Esophagus squamous epithelium (tissue), 5 donors: ENCODE measurements around the gene HACD2. TPM values are rescaled to one million over a fixed set of nuclear protein-coding genes. Genes with fewer than 3 reads are reported as not detected.

Experiments used
- DNase-seq: peaks from one replicate; lab custom pipeline; 2025; lab: John Stamatoyannopoulos, UW
- H3K27ac ChIP-seq, 4 donors: fragments of 200-600 bp; sonication (generic); one replicate each; pipeline ENCODE4 v1.5.1; 2016 to 2019; ENCODE audit warnings: mild to moderate bottlenecking in 1 of 4
- H3K27me3 ChIP-seq, 4 donors: fragments of 200-600 bp; sonication (generic); 1 replicate in 3 of 4; 2 replicates in 1 of 4; pipeline versions ENCODE4 v1.5.1 to v1.6.0; 2017 to 2021; ENCODE audit warnings: antibody characterized with exemption in 1 of 4
- H3K36me3 ChIP-seq, 3 donors: fragments of 200-600 bp; sonication (generic); one replicate each; pipeline ENCODE4 v1.5.1; 2016 to 2019
- H3K4me1 ChIP-seq, 3 donors: fragments of 200-600 bp; sonication (generic); one replicate each; pipeline ENCODE4 v1.5.1; 2017 to 2019
- H3K4me3 ChIP-seq, 4 donors: fragments of 200-600 bp; sonication (generic); 1 replicate in 3 of 4; 2 replicates in 1 of 4; pipeline ENCODE4 v1.5.1; 2016 to 2019; ENCODE audit warnings: mild to moderate bottlenecking in 2 of 4, moderate library complexity in 1 of 4
- H3K9me3 ChIP-seq, 3 donors: fragments of 200-600 bp; sonication (generic); one replicate each; pipeline ENCODE4 v1.5.1; 2016 to 2019
- CTCF ChIP-seq, 6 experiments: fragments of 450-650 bp in 4 of 6; fragments of 200-600 bp in 2 of 6; sonication (generic) in 2 of 6; IDR thresholded peaks; one replicate each; pipeline ENCODE4 v1.5.1; 2016 to 2019; ENCODE audit warnings: antibody characterized with exemption in 6 of 6, mild to moderate bottlenecking in 4 of 6, moderate library complexity in 4 of 6
- POLR2A ChIP-seq, 4 donors: fragments of 450-650 bp; IDR thresholded peaks; one replicate each; pipeline ENCODE4 v1.6.1; 2017; ENCODE audit warnings: antibody characterized with exemption in 4 of 4, mild to moderate bottlenecking in 4 of 4, moderate library complexity in 3 of 4
- WGBS, 2 donors: methylation state at CpG; one replicate each; pipeline ENCODE4 v1.1.5; 2018; 5-methylcytosine and 5-hydroxymethylcytosine counted together
- intact Hi-C: fragments of 100-400 bp; cut with DNase I; formaldehyde crosslinking; loops from one replicate; pipeline ENCODE4 v1.15.0; 2022
- total RNA-seq, 4 donors: library from RNA; depleted of rRNA; stranded (reverse); fragments of >200 nt; gene quantifications; one replicate each; pipeline ENCODE4 v1.1.0, GENCODE V29; 2016
- donor health status: DM: yes; HTN: yes; CAD: no.

Gene HACD2
- total RNA-seq, 4 donors from 2014 or later = 28.4 to 46.6 (median 34.9) TPM

- intact Hi-C loops = no loop called here
- peak overlapping the region in 3 of 4 donors; percentile 6 to 27 (median 25) for H3K27ac ChIP-seq
- H3K4me3 ChIP-seq = no peak overlapping the region
- WGBS, 2 donors = 79 to 81% methylated on average over 1 of the region's 1 CpG
- no peaks in the 10 kb centered on the region for H3K27me3 ChIP-seq
- peaks cover 13 to 70% (median 20%) of the 10 kb centered on the region in 3 donors for H3K4me1 ChIP-seq
- no peak for TF ChIP-seq POLR2A (IDR thresholded peaks at IDR 0.05)
- DNase-seq = no peak
- H3K36me3 ChIP-seq = peaks cover 0 to 39% (median 0%) of the 10 kb centered on the region in 3 donors
- no peaks in the 10 kb centered on the region for H3K9me3 ChIP-seq
Measured at GRCh38 chr3:123624302-123624701, 39.4 kb upstream of the HACD2 start.

GRCh38 chr3:123623346-123623880 is 38.6 kb upstream of the HACD2 start:
- intact Hi-C loops = no loop called here
- peak overlapping the region in 3 of 4 donors; percentile 6 to 83 (median 76) for H3K27ac ChIP-seq
- peaks cover 18 to 70% (median 27%) of the 10 kb centered on the region in 3 donors for H3K4me1 ChIP-seq
- H3K4me3 ChIP-seq = no peak overlapping the region
- TF ChIP-seq POLR2A (IDR thresholded peaks at IDR 0.05) (no peak), CTCF (IDR thresholded peaks at IDR 0.05) (no peak)
- DNase-seq = no peak
- H3K36me3 ChIP-seq = peaks cover 0 to 31% (median 0%) of the 10 kb centered on the region in 3 donors
- WGBS, 2 donors = 39 to 54% methylated on average over 4 to 5 of the region's 5 CpGs
- no peaks in the 10 kb centered on the region for H3K9me3 ChIP-seq
- no peaks in the 10 kb centered on the region for H3K27me3 ChIP-seq

GRCh38 chr3:123622766-123623165 is 37.9 kb upstream of the HACD2 start:
- H3K9me3 ChIP-seq = no peaks in the 10 kb centered on the region
- WGBS, 2 donors = 37 to 43% methylated on average over 2 of the region's 2 CpGs
- intact Hi-C loops = no loop called here
- H3K36me3 ChIP-seq = peaks cover 0 to 31% (median 0%) of the 10 kb centered on the region in 3 donors
- H3K4me3 ChIP-seq = no peak overlapping the region
- TF ChIP-seq POLR2A (IDR thresholded peaks at IDR 0.05) (no peak), CTCF (IDR thresholded peaks at IDR 0.05) (no peak)
- no peaks in the 10 kb centered on the region for H3K27me3 ChIP-seq
- H3K4me1 ChIP-seq = peaks cover 21 to 70% (median 32%) of the 10 kb centered on the region in 3 donors
- peak overlapping the region in 3 of 4 donors; percentile 6 to 83 (median 76) for H3K27ac ChIP-seq
- DNase-seq = no peak

- Histone ChIP-seq H3K27ac (peak overlapping the region in 3 of 4 donors; percentile 76 to 83 (median 78)), H3K36me3 (peaks cover 0 to 33% (median 0%) of the 10 kb centered on the region in 3 donors), H3K27me3 (no peaks in the 10 kb centered on the region), H3K9me3 (no peaks in the 10 kb centered on the region), H3K4me1 (peaks cover 21 to 72% (median 32%) of the 10 kb centered on the region in 3 donors), H3K4me3 (no peak overlapping the region)
- WGBS, 2 donors = 74 to 77% methylated on average over 5 to 7 of the region's 7 CpGs
- intact Hi-C loops = no loop called here
- TF ChIP-seq CTCF (IDR thresholded peaks at IDR 0.05) (peak in 1 of 6 experiments; percentile 18), POLR2A (IDR thresholded peaks at IDR 0.05) (no peak)
- DNase-seq = no peak
Measured at GRCh38 chr3:123621850-123622189, 37.0 kb upstream of the HACD2 start.

GRCh38 chr3:123621186-123621849 is 36.5 kb upstream of the HACD2 start:
- DNase-seq = no peak
- H3K36me3 ChIP-seq = peaks cover 0 to 28% (median 0%) of the 10 kb centered on the region in 3 donors
- TF ChIP-seq CTCF (IDR thresholded peaks at IDR 0.05) = no peak
- no peak for TF ChIP-seq POLR2A (IDR thresholded peaks at IDR 0.05)
- peaks cover 21 to 72% (median 32%) of the 10 kb centered on the region in 3 donors for H3K4me1 ChIP-seq
- no peaks in the 10 kb centered on the region for H3K27me3 ChIP-seq
- no peak overlapping the region for H3K4me3 ChIP-seq
- intact Hi-C loops = no loop called here
- 74 to 80% methylated on average over 5 to 7 of the region's 7 CpGs for WGBS, 2 donors
- H3K27ac ChIP-seq = peak overlapping the region in 3 of 4 donors; percentile 76 to 83 (median 78)
- H3K9me3 ChIP-seq = no peaks in the 10 kb centered on the region
